Esophagus muscularis mucosa (tissue), 4 donors: Measurements from ENCODE around the gene MECR.

Source experiments
- CTCF ChIP-seq, 3 experiments: fragments of 200-600 bp in 2 of 3; fragments of 450-650 bp in 1 of 3; sonication (generic) in 2 of 3; IDR thresholded peaks; one replicate each; pipeline ENCODE4 v1.5.1; 2017 to 2019; ENCODE audit warnings: antibody characterized with exemption in 3 of 3, mild to moderate bottlenecking in 2 of 3, moderate library complexity in 1 of 3
- EP300 ChIP-seq: sonication (generic); formaldehyde crosslinking; IDR thresholded peaks from one replicate; pipeline ENCODE4 v1.6.1; 2017; ENCODE audit warnings: antibody characterized with exemption
- POLR2A ChIP-seq: fragments of 450-650 bp; IDR thresholded peaks from one replicate; pipeline ENCODE4 v1.6.1; 2017; ENCODE audit warnings: antibody characterized with exemption, moderate library complexity, mild to moderate bottlenecking, low read depth
- POLR2AphosphoS5 ChIP-seq, 2 donors: sonication (generic); formaldehyde crosslinking; IDR thresholded peaks; one replicate each; pipeline ENCODE4 v1.6.1; 2017; ENCODE audit warnings: antibody characterized with exemption in 2 of 2

- TF ChIP-seq EP300 (no peak), CTCF (IDR thresholded peaks at IDR 0.05) (no peak), POLR2A (no peak), POLR2AphosphoS5 (IDR thresholded peaks at IDR 0.05) (no peak)
Measured at GRCh38 chr1:29211086-29212030, 19.4 kb downstream of the MECR start.
